Activated CD4-positive, alpha-beta T cell treated with anti-CD3 and anti-CD28 coated beads, Interleukin-2, amount 10 ng/mL, durations not matched to agents 7 days and 5 days (primary cell): ENCODE results near the gene ENO4. TPM values are rescaled to one million over a fixed set of nuclear protein-coding genes. Genes with fewer than 3 reads are reported as not detected.

Experiments
- CTCF ChIA-PET: fragments of 350-600 bp; sonication (Branson Sonifier 250); formaldehyde crosslinking; loops from one replicate; lab custom pipeline; 2021; ENCODE audit warnings: antibody characterized with exemption; lab: Charles Lee
- POLR2A ChIA-PET: fragments of 350-600 bp; sonication (Branson Sonifier 250); formaldehyde crosslinking; loops from one replicate; lab custom pipeline; 2021; ENCODE audit warnings: antibody characterized with exemption; lab: Charles Lee
- DNase-seq: peaks from one replicate; pipeline ENCODE4 v3.0.0-alpha.2; 2020
- H3K27ac Mint-ChIP-seq: one replicate; pipeline ENCODE4 v1.8.0; 2021; ENCODE audit warnings: mild to moderate bottlenecking, moderate library complexity, mixed read lengths
- H3K27me3 Mint-ChIP-seq: one replicate; pipeline ENCODE4 v1.8.0; 2021; ENCODE audit warnings: mixed read lengths
- H3K36me3 Mint-ChIP-seq: one replicate; pipeline ENCODE4 v1.8.0; 2021; ENCODE audit warnings: low read depth, mixed read lengths
- H3K4me1 Mint-ChIP-seq: one replicate; pipeline ENCODE4 v1.8.0; 2021; ENCODE audit warnings: mixed read lengths
- H3K4me3 Mint-ChIP-seq: one replicate; pipeline ENCODE4 v1.8.0; 2021; ENCODE audit warnings: mild to moderate bottlenecking, moderate library complexity, mixed read lengths
- H3K9me3 Mint-ChIP-seq: one replicate; pipeline ENCODE4 v1.8.0; 2021; ENCODE audit warnings: mixed read lengths
- total RNA-seq, 2 experiments: library from RNA; stranded (reverse); gene quantifications; one replicate each; pipeline ENCODE4 v1.2.3, GENCODE V29; 2021

Gene ENO4, protein sequence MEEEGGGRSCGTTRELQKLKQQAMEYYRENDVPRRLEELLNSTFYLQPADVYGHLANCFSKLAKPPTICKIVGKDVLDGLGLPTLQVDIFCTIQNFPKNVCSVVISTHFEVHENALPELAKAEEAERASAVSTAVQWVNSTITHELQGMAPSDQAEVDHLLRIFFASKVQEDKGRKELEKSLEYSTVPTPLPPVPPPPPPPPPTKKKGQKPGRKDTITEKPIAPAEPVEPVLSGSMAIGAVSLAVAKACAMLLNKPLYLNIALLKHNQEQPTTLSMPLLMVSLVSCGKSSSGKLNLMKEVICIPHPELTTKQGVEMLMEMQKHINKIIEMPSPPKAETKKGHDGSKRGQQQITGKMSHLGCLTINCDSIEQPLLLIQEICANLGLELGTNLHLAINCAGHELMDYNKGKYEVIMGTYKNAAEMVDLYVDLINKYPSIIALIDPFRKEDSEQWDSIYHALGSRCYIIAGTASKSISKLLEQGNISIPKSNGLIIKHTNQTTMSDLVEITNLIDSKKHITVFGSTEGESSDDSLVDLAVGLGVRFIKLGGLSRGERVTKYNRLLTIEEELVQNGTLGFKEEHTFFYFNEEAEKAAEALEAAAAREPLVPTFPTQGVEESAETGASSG
- total RNA-seq: not detected

DNA sequence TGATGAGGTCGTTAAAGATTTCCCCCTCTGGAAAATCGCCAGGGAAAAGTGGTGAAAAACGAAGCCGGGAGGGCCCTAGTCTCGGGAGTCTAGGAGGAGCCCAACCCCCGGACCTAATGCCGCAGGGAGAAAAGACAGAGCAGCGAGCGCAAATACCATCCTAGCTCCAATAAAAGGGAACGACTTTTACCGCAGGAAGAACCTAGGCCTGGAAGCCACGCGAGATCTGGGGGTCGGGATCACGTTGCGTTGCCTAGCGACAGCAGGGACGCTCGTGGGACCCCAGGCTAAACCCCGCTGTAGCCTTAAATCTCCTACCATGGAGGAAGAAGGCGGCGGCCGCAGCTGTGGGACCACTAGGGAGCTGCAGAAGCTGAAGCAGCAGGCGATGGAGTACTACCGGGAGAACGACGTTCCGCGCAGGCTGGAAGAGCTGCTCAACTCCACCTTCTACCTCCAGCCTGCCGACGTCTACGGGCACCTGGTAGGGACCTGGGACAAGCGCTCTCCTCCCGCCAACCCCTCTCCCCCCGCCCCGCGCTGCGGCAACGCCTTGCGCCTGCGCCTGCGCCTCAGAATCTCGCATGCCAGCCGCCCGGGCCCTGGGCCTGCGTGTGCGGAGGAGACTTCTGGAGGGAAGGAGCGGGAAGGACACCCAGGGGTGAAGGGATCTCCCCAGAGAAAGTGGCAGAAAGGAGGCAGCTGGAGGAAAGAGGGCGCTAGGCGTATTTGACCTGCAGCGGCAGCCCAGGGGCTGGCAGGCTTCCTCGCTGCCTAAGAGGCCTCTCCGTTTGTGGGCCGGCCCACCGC lies at the start of gene ENO4:
ENO4 (plus strand) TSS at position 252 of the 810 bp plus-strand sequence; CDS start at position 320, 68 bp downstream.
- H3K4me1 Mint-ChIP-seq: peaks cover 10% of the 10 kb centered on the region
- H3K36me3 Mint-ChIP-seq: no peaks in the 10 kb centered on the region
- POLR2A ChIA-PET: no interaction called here
- H3K27me3 Mint-ChIP-seq: peaks cover 48% of the 10 kb centered on the region
- CTCF ChIA-PET: no interaction called here
- peak within 1 kb of the TSS; percentile 31 for H3K4me3 Mint-ChIP-seq
- no peak within 1 kb of the TSS for H3K27ac Mint-ChIP-seq
- no peak for DNase-seq
- no peaks in the 10 kb centered on the region for H3K9me3 Mint-ChIP-seq

DNA sequence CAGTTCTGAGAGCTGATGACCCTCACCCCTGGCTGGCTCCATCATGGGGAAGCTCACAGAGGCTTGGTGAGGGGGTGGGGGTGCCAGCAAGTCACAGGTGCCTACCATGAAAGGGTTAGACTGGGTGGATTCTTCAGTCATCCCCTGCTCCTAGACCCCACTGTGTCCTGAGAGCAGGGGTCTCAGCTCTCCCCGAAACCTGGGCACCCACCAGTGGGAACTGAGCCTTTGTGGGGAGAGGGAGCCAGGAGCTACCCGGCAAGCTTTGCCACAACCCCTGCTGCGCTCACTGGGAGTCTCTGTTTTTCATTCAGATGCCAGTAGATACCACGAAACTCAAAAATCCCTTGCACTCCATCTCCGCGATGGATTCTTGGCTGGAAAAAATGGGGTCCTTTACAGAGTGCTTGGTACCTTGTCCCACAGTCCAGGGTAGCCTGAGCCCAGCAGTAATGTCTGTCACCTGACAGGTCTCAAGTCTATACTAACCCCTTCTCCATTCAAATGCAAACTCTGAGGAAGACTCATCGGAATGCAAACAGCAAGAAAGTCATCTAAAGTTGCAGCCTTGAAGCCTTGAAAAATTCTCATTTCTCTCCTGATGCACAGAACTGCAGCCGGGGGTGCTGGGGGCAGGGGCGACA lies 48.9 kb upstream of the ENO4 start:
- no peak overlapping the region for H3K4me3 Mint-ChIP-seq
- H3K9me3 Mint-ChIP-seq: no peaks in the 10 kb centered on the region
- H3K27me3 Mint-ChIP-seq: no peaks in the 10 kb centered on the region
- H3K27ac Mint-ChIP-seq: no peak overlapping the region
- CTCF ChIA-PET: interaction anchor here (7.6 kb wide), 1 partner anchor 13 kb away, joined by 46 read pairs; no protein-coding TSS in a partner anchor
- H3K36me3 Mint-ChIP-seq: no peaks in the 10 kb centered on the region
- no peak for DNase-seq
- H3K4me1 Mint-ChIP-seq: no peaks in the 10 kb centered on the region
- POLR2A ChIA-PET: interaction anchor here (0.7 kb wide), 1 partner anchor 15 kb away, joined by 3 read pairs; no protein-coding TSS in a partner anchor

DNA sequence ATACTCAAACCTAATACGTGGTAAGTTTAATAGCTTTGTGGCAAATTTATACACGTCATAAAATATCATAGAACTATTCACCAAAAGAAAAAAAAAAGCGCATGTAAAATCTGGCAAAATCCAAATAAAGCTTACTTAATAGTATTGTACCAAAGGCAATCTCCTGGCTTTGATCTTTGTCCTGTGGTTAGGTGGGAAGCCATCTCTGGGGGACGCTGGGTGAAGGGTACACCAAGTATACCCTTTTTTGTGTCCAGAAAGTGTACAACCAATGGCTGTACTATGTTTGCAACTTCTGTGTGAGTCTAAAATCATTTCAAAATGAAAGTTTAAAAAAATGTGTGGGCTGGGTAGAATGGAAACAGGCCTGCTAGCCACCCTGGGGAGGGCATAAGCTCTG lies 47.6 kb upstream of the ENO4 start:
- H3K9me3 Mint-ChIP-seq: no peaks in the 10 kb centered on the region
- H3K4me1 Mint-ChIP-seq: no peaks in the 10 kb centered on the region
- DNase-seq: no peak
- CTCF ChIA-PET: interaction anchor here (1.5 to 7.6 kb wide), 2 partner anchors 14 to 373 kb away, joined by 5 to 46 read pairs; no protein-coding TSS in a partner anchor
- H3K4me3 Mint-ChIP-seq: no peak overlapping the region
- H3K36me3 Mint-ChIP-seq: no peaks in the 10 kb centered on the region
- POLR2A ChIA-PET: no interaction called here
- H3K27me3 Mint-ChIP-seq: peaks cover 2% of the 10 kb centered on the region
- no peak overlapping the region for H3K27ac Mint-ChIP-seq

DNA sequence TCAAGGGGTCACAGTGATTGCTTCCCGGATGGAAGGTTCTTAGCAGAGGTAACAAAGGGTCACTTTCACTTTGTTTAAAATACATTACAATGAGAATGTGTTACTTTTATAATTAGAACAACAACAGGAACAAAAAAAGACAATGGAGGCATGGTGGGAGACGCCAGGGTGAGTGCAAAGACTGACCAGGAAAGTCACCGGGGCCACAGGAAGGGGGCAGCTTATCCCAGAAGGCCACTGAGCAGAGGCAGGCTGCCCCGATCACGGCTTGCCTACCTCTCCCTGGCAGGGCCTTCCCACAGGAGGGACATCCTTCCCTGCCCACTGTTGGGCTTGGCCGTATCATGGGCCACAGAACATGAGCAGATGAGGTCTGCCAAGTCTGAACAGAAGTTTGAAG lies 46.8 kb upstream of the ENO4 start:
- ChIA-PET CTCF (interaction anchor here (1.5 to 7.6 kb wide), 2 partner anchors 15 to 372 kb away, joined by 5 to 46 read pairs; no protein-coding TSS in a partner anchor), POLR2A (no interaction called here)
- Mint-ChIP-seq H3K27ac (no peak overlapping the region), H3K27me3 (peaks cover 3% of the 10 kb centered on the region), H3K4me3 (no peak overlapping the region), H3K4me1 (no peaks in the 10 kb centered on the region), H3K36me3 (no peaks in the 10 kb centered on the region), H3K9me3 (no peaks in the 10 kb centered on the region)
- no peak for DNase-seq

DNA sequence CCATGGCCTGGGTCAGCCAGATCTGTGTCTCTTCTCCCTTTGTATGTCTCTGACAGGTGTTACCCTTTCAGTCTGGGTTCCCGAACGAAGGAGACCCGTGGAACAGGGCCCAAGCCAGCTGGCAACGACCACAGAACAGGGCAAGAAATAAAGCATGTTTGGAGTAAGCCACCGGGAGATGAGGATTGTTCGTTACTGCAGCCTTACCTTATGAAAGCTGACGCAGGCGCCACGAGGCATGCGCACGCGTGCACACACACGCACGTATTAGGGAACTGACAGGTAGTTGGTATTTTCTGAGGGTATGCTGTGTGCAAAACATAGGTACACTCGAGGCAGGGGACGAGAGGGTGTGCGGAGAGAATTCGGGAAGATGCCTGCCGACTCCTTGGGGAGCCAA lies 46.4 kb upstream of the ENO4 start:
- Mint-ChIP-seq H3K4me3 (no peak overlapping the region), H3K27ac (no peak overlapping the region), H3K4me1 (no peaks in the 10 kb centered on the region), H3K9me3 (no peaks in the 10 kb centered on the region), H3K36me3 (no peaks in the 10 kb centered on the region), H3K27me3 (peaks cover 3% of the 10 kb centered on the region)
- CTCF ChIA-PET: interaction anchor here (0.9 to 1.0 kb wide), 2 partner anchors 365 to 372 kb away, joined by 3 read pairs; no protein-coding TSS in a partner anchor
- DNase-seq: no peak
- POLR2A ChIA-PET: no interaction called here

DNA sequence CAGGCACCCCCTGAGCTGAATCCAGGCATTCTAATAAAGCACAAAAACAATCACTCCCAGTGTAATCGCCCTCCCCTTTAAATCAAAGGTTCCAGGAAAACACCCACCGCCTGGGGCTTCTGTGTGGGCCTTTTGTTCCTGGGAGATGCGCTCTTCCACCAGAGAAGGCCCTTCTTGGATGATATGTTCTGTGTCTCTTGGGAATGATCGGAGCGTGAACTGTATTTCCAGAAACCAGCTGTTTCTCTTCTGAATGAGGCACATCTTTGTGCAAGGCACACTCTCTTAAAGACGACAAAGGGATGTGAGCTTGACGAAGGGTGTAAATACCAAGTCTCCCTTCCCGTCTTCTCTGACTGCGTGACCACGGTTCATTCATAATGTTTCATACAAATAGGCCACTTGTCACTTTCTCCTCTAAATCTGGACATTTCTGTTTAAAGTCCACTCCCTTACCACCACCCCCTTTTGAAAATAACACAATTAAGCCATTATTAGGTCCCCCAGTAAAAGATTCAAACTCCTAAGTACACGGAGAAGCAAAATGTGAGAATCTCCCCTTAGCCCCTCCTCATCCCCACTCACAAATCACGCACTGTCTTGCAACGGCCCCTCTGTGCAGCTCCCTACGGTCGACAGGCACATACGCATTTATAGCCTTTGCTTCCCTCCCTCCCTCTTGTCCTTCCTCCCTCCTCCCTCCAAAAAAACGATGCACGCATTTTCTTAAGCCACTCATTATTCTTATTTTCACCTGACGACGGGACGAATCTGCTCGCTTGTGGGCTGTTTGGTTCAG lies 45.6 kb upstream of the ENO4 start:
- Mint-ChIP-seq H3K36me3 (no peaks in the 10 kb centered on the region), H3K4me1 (no peaks in the 10 kb centered on the region), H3K27me3 (peaks cover 3% of the 10 kb centered on the region), H3K9me3 (no peaks in the 10 kb centered on the region), H3K27ac (no peak overlapping the region), H3K4me3 (no peak overlapping the region)
- no peak for DNase-seq
- POLR2A ChIA-PET: no interaction called here
- CTCF ChIA-PET: interaction anchor here (0.9 to 1.1 kb wide), 3 partner anchors 15 to 372 kb away, joined by 3 read pairs; no protein-coding TSS in a partner anchor

DNA sequence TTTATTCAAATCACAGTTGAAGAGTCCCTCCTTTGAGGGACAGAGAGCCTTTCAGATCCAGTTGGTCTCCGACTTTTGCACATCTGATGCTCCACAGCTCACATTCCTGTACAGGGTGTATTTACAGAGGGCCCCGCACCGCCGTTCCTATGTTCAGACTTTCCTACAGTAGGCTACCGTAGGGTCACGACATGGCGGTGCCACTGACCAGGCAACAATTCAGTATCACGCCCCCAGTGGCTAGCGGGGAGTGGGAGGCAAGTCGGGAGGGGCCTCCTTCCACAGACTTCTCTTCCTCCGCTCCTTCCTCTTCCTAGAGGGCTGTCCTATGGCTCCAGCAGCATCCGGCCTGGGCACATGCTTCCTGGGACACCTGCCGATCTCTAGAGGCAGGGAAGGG lies 40.6 kb upstream of the ENO4 start:
- Mint-ChIP-seq H3K9me3 (no peaks in the 10 kb centered on the region), H3K27ac (no peak overlapping the region), H3K36me3 (no peaks in the 10 kb centered on the region), H3K4me1 (no peaks in the 10 kb centered on the region), H3K27me3 (peaks cover 9% of the 10 kb centered on the region), H3K4me3 (no peak overlapping the region)
- DNase-seq: no peak
- ChIA-PET CTCF (no interaction called here), POLR2A (no interaction called here)

DNA sequence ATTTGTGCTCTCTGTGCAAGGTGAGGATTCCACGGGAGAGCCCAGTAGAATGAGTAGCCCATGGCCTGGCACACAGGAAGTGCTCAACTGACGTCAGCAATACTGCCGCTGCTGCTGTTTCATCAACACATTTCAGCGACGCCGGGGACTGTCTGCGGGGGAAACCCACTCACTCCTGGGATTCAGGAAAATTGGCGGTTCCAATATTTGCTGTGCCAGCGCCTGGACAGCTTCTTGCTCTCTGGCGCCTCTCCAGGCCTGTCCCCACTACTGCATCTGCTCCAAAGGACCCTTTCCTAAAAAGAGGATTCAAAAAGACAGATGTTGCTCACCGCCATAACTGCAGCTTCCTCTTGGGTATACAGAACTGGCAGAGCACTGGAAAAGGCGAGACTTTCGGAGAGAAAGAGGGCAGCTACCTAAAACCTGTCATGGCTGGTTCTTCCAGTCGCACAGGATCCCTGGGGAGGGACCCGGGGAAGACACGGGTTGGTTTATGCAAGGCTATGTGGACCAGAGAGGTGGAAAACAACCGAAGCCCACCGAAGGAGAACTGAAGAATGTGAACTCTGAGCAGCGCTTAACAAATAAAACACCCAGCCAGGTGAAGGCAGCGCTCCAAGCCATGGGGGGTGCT lies 39.7 kb upstream of the ENO4 start:
- no peak overlapping the region for H3K27ac Mint-ChIP-seq
- H3K27me3 Mint-ChIP-seq: peaks cover 10% of the 10 kb centered on the region
- H3K36me3 Mint-ChIP-seq: no peaks in the 10 kb centered on the region
- H3K4me3 Mint-ChIP-seq: no peak overlapping the region
- no peaks in the 10 kb centered on the region for H3K4me1 Mint-ChIP-seq
- ChIA-PET CTCF (interaction anchor here (1.6 kb wide), 1 partner anchor 365 kb away, joined by 4 read pairs; no protein-coding TSS in a partner anchor), POLR2A (no interaction called here)
- H3K9me3 Mint-ChIP-seq: no peaks in the 10 kb centered on the region
- DNase-seq: no peak

DNA sequence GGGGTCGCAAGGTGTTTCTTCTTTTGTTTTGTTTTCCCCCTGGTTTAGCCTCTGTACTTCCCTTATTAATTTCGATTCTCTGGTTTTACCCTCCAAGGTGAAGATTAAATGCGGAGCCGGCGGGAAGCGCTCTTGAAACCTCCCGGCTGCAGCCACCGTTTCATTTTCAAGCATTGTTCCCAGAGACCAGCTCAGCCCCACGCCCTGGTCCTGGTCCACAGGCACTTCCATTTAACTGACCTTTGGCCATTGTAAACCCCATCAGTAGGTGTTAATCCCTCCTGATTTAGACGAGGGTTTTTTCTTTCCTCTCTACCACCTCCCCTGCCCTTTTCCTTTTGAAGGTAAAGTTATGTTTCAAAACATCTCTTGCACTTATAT lies 39.2 kb upstream of the ENO4 start:
- POLR2A ChIA-PET: no interaction called here
- CTCF ChIA-PET: interaction anchor here (1.6 kb wide), 1 partner anchor 364 kb away, joined by 4 read pairs; no protein-coding TSS in a partner anchor
- H3K4me3 Mint-ChIP-seq: no peak overlapping the region
- H3K36me3 Mint-ChIP-seq: no peaks in the 10 kb centered on the region
- H3K27me3 Mint-ChIP-seq: peaks cover 11% of the 10 kb centered on the region
- H3K4me1 Mint-ChIP-seq: no peaks in the 10 kb centered on the region
- no peak overlapping the region for H3K27ac Mint-ChIP-seq
- no peaks in the 10 kb centered on the region for H3K9me3 Mint-ChIP-seq
- DNase-seq: no peak

DNA sequence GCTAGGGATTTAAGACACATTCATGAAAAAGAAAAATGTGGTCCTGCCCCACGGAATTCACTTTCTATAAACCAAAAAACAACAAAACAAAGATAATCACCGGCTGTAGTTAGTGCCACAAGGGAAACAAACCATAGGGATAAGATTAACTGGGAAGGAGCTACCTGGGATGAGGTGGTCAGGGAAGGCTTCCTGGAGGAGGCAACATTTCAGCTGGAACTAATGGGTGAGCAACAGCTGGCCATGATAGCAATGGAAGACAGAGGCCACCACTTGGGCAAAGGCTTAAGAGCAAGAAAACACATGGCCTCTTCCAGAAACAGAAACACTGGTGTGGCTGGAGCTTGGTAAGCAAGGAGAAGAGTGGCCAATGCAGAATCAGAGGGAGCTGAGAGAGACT lies 38.4 kb upstream of the ENO4 start:
- ChIA-PET POLR2A (no interaction called here), CTCF (interaction anchor here (1.6 kb wide), 1 partner anchor 364 kb away, joined by 4 read pairs; no protein-coding TSS in a partner anchor)
- H3K9me3 Mint-ChIP-seq: no peaks in the 10 kb centered on the region
- H3K4me3 Mint-ChIP-seq: no peak overlapping the region
- DNase-seq: no peak
- peaks cover 13% of the 10 kb centered on the region for H3K27me3 Mint-ChIP-seq
- no peak overlapping the region for H3K27ac Mint-ChIP-seq
- no peaks in the 10 kb centered on the region for H3K4me1 Mint-ChIP-seq
- no peaks in the 10 kb centered on the region for H3K36me3 Mint-ChIP-seq

DNA sequence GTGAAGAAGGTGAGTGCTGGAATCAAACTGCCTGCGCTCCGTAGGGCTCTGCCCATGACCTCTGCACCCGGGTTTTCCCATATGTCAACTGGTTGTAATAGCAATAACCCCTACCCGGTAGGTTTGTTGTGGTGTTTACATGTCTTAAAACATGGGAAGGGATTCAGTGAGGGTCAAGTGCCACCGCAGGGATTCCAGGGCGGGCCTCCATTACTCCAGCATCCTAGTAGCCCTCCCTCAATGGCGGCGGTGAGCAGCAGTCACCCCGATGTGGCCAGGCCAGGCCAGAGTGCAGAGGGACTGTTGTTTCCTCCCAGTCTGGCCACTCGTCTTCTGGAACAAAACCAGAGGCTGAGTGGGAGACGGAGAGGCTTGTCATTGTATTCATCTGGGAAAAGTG lies 37.6 kb upstream of the ENO4 start:
- CTCF ChIA-PET: no interaction called here
- no peak overlapping the region for H3K27ac Mint-ChIP-seq
- no peak overlapping the region for H3K4me3 Mint-ChIP-seq

More for the DNA sequence above, 37.6 kb upstream of the ENO4 start:
- Mint-ChIP-seq H3K9me3 (no peaks in the 10 kb centered on the region), H3K4me1 (no peaks in the 10 kb centered on the region), H3K36me3 (no peaks in the 10 kb centered on the region), H3K27me3 (peaks cover 12% of the 10 kb centered on the region)
- POLR2A ChIA-PET: no interaction called here
- DNase-seq: no peak
